Fibroblast of mammary gland (primary cell): ENCODE data around the gene ANK3.

Experiments used
- DNase-seq: peaks from one replicate; pipeline ENCODE4 v3.0.0-alpha.2; 2010; ENCODE audit warnings: low read depth
- H3K4me3 ChIP-seq: 2 replicates; pipeline ENCODE4 v1.5.1; 2011; ENCODE audit warnings: low read depth, mild to moderate bottlenecking, low read length, moderate library complexity; ENCODE audit not compliant: control insufficient read depth
- CTCF ChIP-seq: conservative IDR thresholded peaks from 2 replicates; pipeline ENCODE4 v1.5.1; 2011; ENCODE audit warnings: low read depth, low read length, inconsistent platforms; ENCODE audit not compliant: control insufficient read depth, insufficient read depth

The ANK3 gene

GRCh38 chr10:60029475-60029874 is 360.2 kb downstream of the ANK3 start:
- no peak for TF ChIP-seq CTCF
- no peak overlapping the region for H3K4me3 ChIP-seq
- no peak for DNase-seq

GRCh38 chr10:60028081-60028480 is 361.6 kb downstream of the ANK3 start:
- DNase-seq = no peak
- TF ChIP-seq CTCF = no peak
- no peak overlapping the region for H3K4me3 ChIP-seq

- DNase-seq = no peak
- H3K4me3 ChIP-seq = no peak overlapping the region
- no peak for TF ChIP-seq CTCF
Observed at GRCh38 chr10:60025279-60025678, 364.4 kb downstream of the ANK3 start.

GRCh38 chr10:60024506-60024905 is 365.2 kb downstream of the ANK3 start:
- TF ChIP-seq CTCF = no peak

GRCh38 chr10:60023155-60023877 is 366.4 kb downstream of the ANK3 start:
- DNase-seq = no peak
- no peak for TF ChIP-seq CTCF
- no peak overlapping the region for H3K4me3 ChIP-seq

More at GRCh38 chr10:60024506-60024905, 365.2 kb downstream of the ANK3 start:
- H3K4me3 ChIP-seq = no peak overlapping the region
- DNase-seq = no peak

- no peak for DNase-seq
- no peak overlapping the region for H3K4me3 ChIP-seq
Observed at GRCh38 chr10:60021361-60021760, 368.3 kb downstream of the ANK3 start.

More at GRCh38 chr10:60021361-60021760, 368.3 kb downstream of the ANK3 start:
- TF ChIP-seq CTCF = no peak
